Measurements from ENCODE around the gene SART1. TPM values are rescaled to one million over a fixed set of nuclear protein-coding genes. Genes with fewer than 3 reads are reported as not detected.
"Not testable (repeated sequence)": the region's sequence is repeated elsewhere in the genome, so short reads cannot be mapped to it uniquely, and the experiment has no call there.

SART1 gene
- total RNA-seq, 1 donor: 22.7 TPM

DNA sequence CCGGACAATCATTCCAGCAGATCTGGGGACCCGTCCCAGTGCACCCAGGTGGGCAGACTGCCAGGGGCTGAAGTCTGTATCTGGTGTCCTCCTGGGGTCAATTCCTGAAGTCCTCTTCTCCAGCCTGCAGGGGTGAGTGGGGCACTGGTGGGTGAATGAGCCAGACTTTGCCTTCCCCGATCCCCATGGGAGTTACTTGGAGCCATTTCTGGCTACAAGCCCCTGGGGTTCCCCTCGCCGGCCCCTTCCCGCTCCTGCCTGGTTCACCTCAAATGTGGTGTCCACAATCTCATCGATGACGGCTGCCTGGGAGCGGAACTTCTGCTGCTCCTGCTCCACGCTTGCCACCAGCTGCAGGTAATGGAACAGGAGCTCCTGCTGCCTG lies 55.3 kb downstream of the SART1 start:
- DNase-seq (ENCODE audit: low read depth): no peak
- TF ChIP-seq, protein P1, sequence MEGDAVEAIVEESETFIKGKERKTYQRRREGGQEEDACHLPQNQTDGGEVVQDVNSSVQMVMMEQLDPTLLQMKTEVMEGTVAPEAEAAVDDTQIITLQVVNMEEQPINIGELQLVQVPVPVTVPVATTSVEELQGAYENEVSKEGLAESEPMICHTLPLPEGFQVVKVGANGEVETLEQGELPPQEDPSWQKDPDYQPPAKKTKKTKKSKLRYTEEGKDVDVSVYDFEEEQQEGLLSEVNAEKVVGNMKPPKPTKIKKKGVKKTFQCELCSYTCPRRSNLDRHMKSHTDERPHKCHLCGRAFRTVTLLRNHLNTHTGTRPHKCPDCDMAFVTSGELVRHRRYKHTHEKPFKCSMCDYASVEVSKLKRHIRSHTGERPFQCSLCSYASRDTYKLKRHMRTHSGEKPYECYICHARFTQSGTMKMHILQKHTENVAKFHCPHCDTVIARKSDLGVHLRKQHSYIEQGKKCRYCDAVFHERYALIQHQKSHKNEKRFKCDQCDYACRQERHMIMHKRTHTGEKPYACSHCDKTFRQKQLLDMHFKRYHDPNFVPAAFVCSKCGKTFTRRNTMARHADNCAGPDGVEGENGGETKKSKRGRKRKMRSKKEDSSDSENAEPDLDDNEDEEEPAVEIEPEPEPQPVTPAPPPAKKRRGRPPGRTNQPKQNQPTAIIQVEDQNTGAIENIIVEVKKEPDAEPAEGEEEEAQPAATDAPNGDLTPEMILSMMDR (IDR thresholded peaks at IDR 0.05; ENCODE audit: insufficient read depth, low read length): no peak
- H3K4me3 ChIP-seq (ENCODE audit: low read depth, low read length): no peak overlapping the region

- TF ChIP-seq, protein P1 (IDR thresholded peaks at IDR 0.05; ENCODE audit: insufficient read depth, low read length): no peak
- H3K4me3 ChIP-seq (ENCODE audit: low read depth, low read length): no peak overlapping the region
- DNase-seq (ENCODE audit: low read depth): no peak
Observed at GRCh38 chr11:66017321-66017720, 55.8 kb downstream of the SART1 start.

DNA sequence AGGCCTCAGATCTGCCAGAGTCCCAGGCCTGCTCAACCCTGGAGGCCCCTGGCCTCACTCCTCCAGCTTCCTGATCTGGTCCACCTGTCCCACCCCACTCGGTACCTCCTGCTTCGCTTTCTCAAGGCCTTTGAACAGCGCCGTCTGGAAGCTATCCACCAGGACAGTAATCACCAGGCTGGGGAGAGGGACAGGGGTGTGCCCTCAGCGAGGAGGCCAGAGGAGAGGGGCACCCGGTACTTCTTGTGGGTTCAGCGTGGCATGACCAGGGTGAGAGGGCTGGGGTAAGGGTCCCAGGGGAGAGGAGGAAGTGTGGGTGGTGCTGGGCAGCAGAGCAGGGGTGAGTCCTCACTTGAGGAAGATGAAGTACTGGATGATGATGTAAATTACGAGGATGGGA lies 58.7 kb downstream of the SART1 start:
- TF ChIP-seq, protein P1 (IDR thresholded peaks at IDR 0.05; ENCODE audit: insufficient read depth, low read length): no peak
- no peak overlapping the region for H3K4me3 ChIP-seq (ENCODE audit: low read depth, low read length)
- DNase-seq (ENCODE audit: low read depth): no peak

DNA sequence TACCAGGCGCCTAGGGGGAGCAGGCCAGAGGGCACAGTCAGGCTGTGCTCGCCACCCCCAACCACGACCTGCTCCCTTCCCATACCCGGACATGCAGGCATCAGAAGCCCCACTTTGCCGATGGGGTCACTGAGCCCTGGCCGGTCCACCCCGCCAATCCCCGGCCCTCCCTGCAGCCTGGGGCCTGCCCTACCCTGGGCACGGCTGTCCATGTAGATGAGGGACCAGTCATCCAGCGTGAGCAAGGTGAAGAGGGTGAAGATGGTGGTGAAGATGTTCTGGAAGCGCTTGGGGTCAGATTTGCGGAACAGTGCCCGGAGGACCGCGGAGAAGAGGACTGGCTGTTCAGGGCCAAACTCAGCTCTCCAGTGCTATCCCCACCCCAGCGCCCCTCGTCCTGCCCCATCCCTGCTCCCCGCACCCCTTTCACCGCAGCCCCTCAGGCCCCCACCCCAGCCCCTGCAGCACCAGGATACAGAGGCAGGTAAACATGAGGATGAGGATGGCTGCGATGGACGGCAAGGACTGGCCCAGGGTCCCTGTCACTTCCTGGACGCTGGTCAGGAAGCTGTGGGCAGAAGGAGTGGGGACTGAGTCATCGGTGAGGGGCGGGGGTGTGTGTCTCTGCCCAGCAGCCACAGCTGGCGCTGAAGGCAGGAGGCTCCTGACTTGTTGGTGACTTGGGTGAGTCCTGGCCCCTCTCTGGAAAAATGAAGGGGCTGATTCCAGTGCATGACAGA lies 59.3 kb downstream of the SART1 start:
- peak; percentile 51 for DNase-seq (ENCODE audit: low read depth)
- TF ChIP-seq, protein P1 (IDR thresholded peaks at IDR 0.05; ENCODE audit: insufficient read depth, low read length): no peak
- H3K4me3 ChIP-seq (ENCODE audit: low read depth, low read length): no peak overlapping the region

DNA sequence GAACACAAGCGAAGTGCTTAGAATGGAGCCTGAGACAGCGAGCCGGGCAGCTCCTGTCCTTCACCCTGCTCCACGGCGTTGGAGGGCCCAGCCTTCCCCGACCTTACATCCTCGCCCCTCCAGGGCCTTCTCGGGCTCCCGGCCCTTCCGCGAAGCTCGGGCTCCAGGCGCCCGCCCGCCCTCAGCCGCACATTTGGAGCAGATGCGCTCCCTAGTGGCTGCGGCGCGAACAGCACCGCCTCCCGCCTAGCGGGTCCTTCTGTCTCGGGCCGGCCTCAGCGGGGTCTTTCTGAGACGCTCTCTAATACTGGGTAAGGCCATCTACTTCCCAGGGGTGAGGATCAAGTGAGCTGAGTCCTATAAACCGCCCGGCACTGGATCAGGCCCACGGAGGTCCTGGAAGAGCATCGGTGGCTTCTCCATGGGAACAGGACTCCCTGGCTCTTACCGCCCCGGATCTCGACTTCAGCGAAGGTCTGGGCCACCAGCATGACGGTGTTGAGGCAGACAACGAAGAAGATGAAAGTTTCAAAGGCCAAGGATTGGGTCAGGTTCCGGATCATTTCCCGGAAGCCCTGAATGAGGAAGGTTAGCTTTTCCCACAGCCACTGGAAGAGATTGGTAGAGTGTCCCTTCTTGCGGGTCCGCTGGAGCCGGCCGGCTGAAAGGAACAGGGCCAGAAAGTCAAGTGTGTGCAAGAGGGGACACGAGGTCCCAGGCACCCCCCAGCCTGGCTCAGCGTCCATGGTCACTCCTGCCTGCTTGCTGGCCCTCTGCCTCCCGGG lies 61.1 kb downstream of the SART1 start:
- TF ChIP-seq, protein P1 (IDR thresholded peaks at IDR 0.05; ENCODE audit: insufficient read depth, low read length): peak; percentile 95
- DNase-seq (ENCODE audit: low read depth): peak; percentile 55
- peak overlapping the region; percentile 17 for H3K4me3 ChIP-seq (ENCODE audit: low read depth, low read length)

GRCh38 chr11:66023186-66023440 lies 61.6 kb downstream of the SART1 start:
- not testable (repeated sequence) for DNase-seq (ENCODE audit: low read depth); H3K4me3 ChIP-seq (ENCODE audit: low read depth, low read length)

DNA sequence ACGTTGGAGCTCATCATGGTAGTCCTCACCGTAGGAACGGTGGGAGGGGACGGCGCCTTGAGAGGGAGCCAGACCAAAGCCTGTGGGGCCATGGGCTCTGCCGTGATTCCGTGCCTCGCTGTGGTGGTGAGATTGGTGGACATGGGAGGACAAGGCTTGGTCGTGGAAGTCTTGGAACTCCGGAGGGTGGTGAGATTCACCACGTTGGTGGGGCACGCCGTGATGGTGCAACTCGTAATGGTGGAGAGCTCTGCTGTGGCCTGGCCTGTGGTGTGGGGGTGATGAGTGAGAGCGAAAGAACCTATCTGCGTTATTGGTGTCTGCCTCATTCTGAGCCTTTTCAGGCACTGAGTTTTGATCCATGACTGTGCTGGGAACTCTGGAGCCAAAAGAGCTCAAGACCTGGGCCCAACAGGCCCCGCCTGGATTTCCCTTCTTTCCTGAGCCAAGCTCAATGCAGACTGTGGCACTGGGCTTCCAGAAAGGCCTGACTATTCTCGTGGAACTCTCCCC lies 64.5 kb downstream of the SART1 start, which contains the start of gene CATSPER1:
TSS of gene CATSPER1 (minus strand) at position 463 of the 513 bp plus-strand sequence. CDS start at position 363, 100 bp downstream.
- no peak within 1 kb of the TSS for H3K4me3 ChIP-seq (ENCODE audit: low read depth, low read length)
- TF ChIP-seq, protein P1 (IDR thresholded peaks at IDR 0.05; ENCODE audit: insufficient read depth, low read length): no peak
- no peak for DNase-seq (ENCODE audit: low read depth)

All from fibroblast of the aortic adventitia (primary cell).